ENCODE results near the gene LRFN4. TPM values are rescaled to one million over a fixed set of nuclear protein-coding genes. Genes with fewer than 3 reads are reported as not detected.

The LRFN4 gene
- total RNA-seq, 1 experiment from 2014 or later: 8.7 TPM

GRCh38 chr11:66891851-66892660, 35.2 kb downstream of the LRFN4 start:
- H4K20me1 ChIP-seq (ENCODE audit: insufficient read depth, low read depth, low read length): no peaks in the 10 kb centered on the region
- H3K9me2 ChIP-seq (replicated peaks; ENCODE audit: insufficient read depth, low read length): no peaks in the 10 kb centered on the region
- no peaks in the 10 kb centered on the region for H3K79me2 ChIP-seq (ENCODE audit: low read length)
- no peak overlapping the region for H3K4me2 ChIP-seq (ENCODE audit: low read depth, low read length, poor library complexity, severe bottlenecking)
- DNase-seq: peak; percentile 49
- H3K36me3 ChIP-seq (ENCODE audit: insufficient read depth, low read length): no peaks in the 10 kb centered on the region
- H3K9me3 ChIP-seq (ENCODE audit: low read length): no peaks in the 10 kb centered on the region
- no peaks in the 10 kb centered on the region for H3K4me1 ChIP-seq (ENCODE audit: low read length)
- no peak overlapping the region for H3K27ac ChIP-seq (ENCODE audit: low read length)
- H3K27me3 ChIP-seq (ENCODE audit: low read length): no peaks in the 10 kb centered on the region
- no peak overlapping the region for H2AFZ ChIP-seq (ENCODE audit: low read length)
- no peak overlapping the region for H3K4me3 ChIP-seq (ENCODE audit: low read length)
- H3K9ac ChIP-seq (ENCODE audit: low read length): no peak overlapping the region

- no peaks in the 10 kb centered on the region for H3K27me3 ChIP-seq (ENCODE audit: low read length)
- H3K36me3 ChIP-seq (ENCODE audit: insufficient read depth, low read length): no peaks in the 10 kb centered on the region
- no peaks in the 10 kb centered on the region for H3K79me2 ChIP-seq (ENCODE audit: low read length)
- no peak overlapping the region for H3K4me2 ChIP-seq (ENCODE audit: low read depth, low read length, poor library complexity, severe bottlenecking)
- no peak overlapping the region for H2AFZ ChIP-seq (ENCODE audit: low read length)
- H3K4me3 ChIP-seq (ENCODE audit: low read length): no peak overlapping the region
- H3K9me3 ChIP-seq (ENCODE audit: low read length): no peaks in the 10 kb centered on the region
- DNase-seq: no peak
- H3K4me1 ChIP-seq (ENCODE audit: low read length): no peaks in the 10 kb centered on the region
- H3K9ac ChIP-seq (ENCODE audit: low read length): no peak overlapping the region
- H4K20me1 ChIP-seq (ENCODE audit: insufficient read depth, low read depth, low read length): no peaks in the 10 kb centered on the region
- H3K27ac ChIP-seq (ENCODE audit: low read length): no peak overlapping the region
- no peaks in the 10 kb centered on the region for H3K9me2 ChIP-seq (replicated peaks; ENCODE audit: insufficient read depth, low read length)
Measured at GRCh38 chr11:66892911-66893310, 36.0 kb downstream of the LRFN4 start.

DNA sequence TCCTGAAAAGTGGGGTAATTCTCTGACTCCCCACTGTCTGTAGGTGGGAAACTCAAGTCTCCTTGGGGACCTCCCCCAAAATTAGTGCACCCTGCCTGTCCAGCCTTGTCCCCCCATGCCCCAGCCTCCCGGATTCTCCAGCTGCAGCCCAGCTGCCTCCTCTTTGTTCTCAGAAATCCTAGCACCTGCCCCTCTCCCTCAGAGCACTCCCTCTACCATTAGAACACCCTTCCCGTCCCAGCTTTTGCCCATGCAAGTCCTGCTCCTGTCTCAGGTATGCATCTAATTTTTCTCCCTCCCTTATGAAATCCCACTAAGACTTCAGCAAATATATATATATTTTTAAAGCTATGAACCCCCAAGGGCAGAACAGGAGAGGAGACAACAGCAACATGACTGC, 37.3 kb downstream of the LRFN4 start:
- Histone ChIP-seq H2AFZ (ENCODE audit: low read length) (no peak overlapping the region), H3K27ac (ENCODE audit: low read length) (no peak overlapping the region), H3K27me3 (ENCODE audit: low read length) (no peaks in the 10 kb centered on the region), H3K4me3 (ENCODE audit: low read length) (no peak overlapping the region), H4K20me1 (ENCODE audit: insufficient read depth, low read depth, low read length) (no peaks in the 10 kb centered on the region), H3K79me2 (ENCODE audit: low read length) (no peaks in the 10 kb centered on the region), H3K4me1 (ENCODE audit: low read length) (no peaks in the 10 kb centered on the region), H3K36me3 (ENCODE audit: insufficient read depth, low read length) (no peaks in the 10 kb centered on the region), H3K9me2 (replicated peaks; ENCODE audit: insufficient read depth, low read length) (no peaks in the 10 kb centered on the region), H3K9me3 (ENCODE audit: low read length) (no peaks in the 10 kb centered on the region), H3K4me2 (ENCODE audit: low read depth, low read length, poor library complexity, severe bottlenecking) (no peak overlapping the region), H3K9ac (ENCODE audit: low read length) (no peak overlapping the region)
- DNase-seq: no peak

DNA sequence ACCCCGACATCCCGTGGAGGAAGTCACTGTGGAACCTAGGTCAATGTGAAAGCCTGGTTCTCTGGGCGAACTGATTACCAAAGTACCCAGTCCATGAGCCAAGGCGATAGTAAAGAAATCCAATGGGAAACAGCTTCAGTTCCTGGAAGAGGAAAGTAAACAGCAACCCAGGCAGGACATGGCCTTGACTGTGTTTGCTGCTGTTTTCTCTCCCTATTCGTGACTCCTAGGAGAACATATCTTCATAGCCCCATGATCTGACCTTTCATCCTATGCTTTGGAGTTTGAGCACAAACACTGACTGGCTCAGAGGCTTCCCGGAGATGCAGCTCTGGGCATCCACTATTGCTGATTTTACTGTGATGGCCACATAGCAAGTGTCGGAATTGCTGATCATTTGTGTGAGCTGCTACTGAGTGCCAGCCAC, 45.1 kb downstream of the LRFN4 start:
- Histone ChIP-seq H3K4me3 (ENCODE audit: low read length) (no peak overlapping the region), H3K9me3 (ENCODE audit: low read length) (no peaks in the 10 kb centered on the region), H2AFZ (ENCODE audit: low read length) (no peak overlapping the region), H3K9ac (ENCODE audit: low read length) (no peak overlapping the region), H3K27me3 (ENCODE audit: low read length) (no peaks in the 10 kb centered on the region; the same call in 1 of the 2 replicates), H3K9me2 (replicated peaks; ENCODE audit: insufficient read depth, low read length) (no peaks in the 10 kb centered on the region), H3K79me2 (ENCODE audit: low read length) (no peaks in the 10 kb centered on the region), H3K27ac (ENCODE audit: low read length) (no peak overlapping the region), H4K20me1 (ENCODE audit: insufficient read depth, low read depth, low read length) (no peaks in the 10 kb centered on the region), H3K4me1 (ENCODE audit: low read length) (no peaks in the 10 kb centered on the region), H3K4me2 (ENCODE audit: low read depth, low read length, poor library complexity, severe bottlenecking) (no peak overlapping the region), H3K36me3 (ENCODE audit: insufficient read depth, low read length) (no peaks in the 10 kb centered on the region)
- DNase-seq: no peak

GRCh38 chr11:66902486-66903177, 45.8 kb downstream of the LRFN4 start:
- Histone ChIP-seq H3K36me3 (ENCODE audit: insufficient read depth, low read length) (no peaks in the 10 kb centered on the region), H3K9ac (ENCODE audit: low read length) (no peak overlapping the region), H3K27me3 (ENCODE audit: low read length) (no peaks in the 10 kb centered on the region; the same call in 1 of the 2 replicates), H3K27ac (ENCODE audit: low read length) (no peak overlapping the region), H3K4me2 (ENCODE audit: low read depth, low read length, poor library complexity, severe bottlenecking) (no peak overlapping the region), H3K9me2 (replicated peaks; ENCODE audit: insufficient read depth, low read length) (no peaks in the 10 kb centered on the region), H3K4me3 (ENCODE audit: low read length) (no peak overlapping the region), H3K4me1 (ENCODE audit: low read length) (no peaks in the 10 kb centered on the region), H3K79me2 (ENCODE audit: low read length) (no peaks in the 10 kb centered on the region), H4K20me1 (ENCODE audit: insufficient read depth, low read depth, low read length) (no peaks in the 10 kb centered on the region), H3K9me3 (ENCODE audit: low read length) (no peaks in the 10 kb centered on the region), H2AFZ (ENCODE audit: low read length) (no peak overlapping the region)
- no peak for DNase-seq

- Histone ChIP-seq H3K9me2 (replicated peaks; ENCODE audit: insufficient read depth, low read length) (no peaks in the 10 kb centered on the region), H2AFZ (ENCODE audit: low read length) (no peak overlapping the region), H4K20me1 (ENCODE audit: insufficient read depth, low read depth, low read length) (no peaks in the 10 kb centered on the region), H3K9me3 (ENCODE audit: low read length) (no peaks in the 10 kb centered on the region), H3K4me1 (ENCODE audit: low read length) (no peaks in the 10 kb centered on the region), H3K27ac (ENCODE audit: low read length) (no peak overlapping the region), H3K36me3 (ENCODE audit: insufficient read depth, low read length) (no peaks in the 10 kb centered on the region), H3K27me3 (ENCODE audit: low read length) (no peaks in the 10 kb centered on the region; the same call in 1 of the 2 replicates), H3K4me3 (ENCODE audit: low read length) (no peak overlapping the region), H3K4me2 (ENCODE audit: low read depth, low read length, poor library complexity, severe bottlenecking) (no peak overlapping the region), H3K9ac (ENCODE audit: low read length) (no peak overlapping the region), H3K79me2 (ENCODE audit: low read length) (no peaks in the 10 kb centered on the region)
- DNase-seq: no peak
Measured at GRCh38 chr11:66904055-66904454, 47.2 kb downstream of the LRFN4 start.

DNA sequence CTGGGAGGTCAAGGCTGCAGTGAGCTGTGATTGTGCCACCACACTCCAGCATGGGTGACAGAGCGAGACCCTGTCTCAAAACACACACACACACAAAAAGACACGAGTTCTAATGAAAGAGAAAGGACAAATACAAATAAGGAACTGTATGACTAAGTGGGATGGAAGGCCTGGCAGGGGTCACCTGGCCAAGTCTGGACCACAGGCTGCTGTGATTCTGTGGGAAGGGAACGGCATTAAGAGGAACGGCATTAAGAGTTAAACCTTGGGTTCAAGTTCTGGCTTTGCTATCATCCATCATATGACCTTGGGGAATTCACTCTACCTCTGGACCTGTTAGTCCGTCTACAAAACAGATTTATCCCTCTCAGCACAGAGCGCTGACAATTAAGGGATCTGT, 47.7 kb downstream of the LRFN4 start:
- Histone ChIP-seq H3K79me2 (ENCODE audit: low read length) (no peaks in the 10 kb centered on the region), H3K4me2 (ENCODE audit: low read depth, low read length, poor library complexity, severe bottlenecking) (no peak overlapping the region), H4K20me1 (ENCODE audit: insufficient read depth, low read depth, low read length) (no peaks in the 10 kb centered on the region), H3K4me1 (ENCODE audit: low read length) (no peaks in the 10 kb centered on the region), H3K9me3 (ENCODE audit: low read length) (no peaks in the 10 kb centered on the region), H3K9ac (ENCODE audit: low read length) (no peak overlapping the region), H3K27ac (ENCODE audit: low read length) (no peak overlapping the region), H3K9me2 (replicated peaks; ENCODE audit: insufficient read depth, low read length) (no peaks in the 10 kb centered on the region), H2AFZ (ENCODE audit: low read length) (no peak overlapping the region), H3K27me3 (ENCODE audit: low read length) (no peaks in the 10 kb centered on the region; the same call in 1 of the 2 replicates), H3K36me3 (ENCODE audit: insufficient read depth, low read length) (no peaks in the 10 kb centered on the region), H3K4me3 (ENCODE audit: low read length) (no peak overlapping the region)
- DNase-seq: no peak

DNA sequence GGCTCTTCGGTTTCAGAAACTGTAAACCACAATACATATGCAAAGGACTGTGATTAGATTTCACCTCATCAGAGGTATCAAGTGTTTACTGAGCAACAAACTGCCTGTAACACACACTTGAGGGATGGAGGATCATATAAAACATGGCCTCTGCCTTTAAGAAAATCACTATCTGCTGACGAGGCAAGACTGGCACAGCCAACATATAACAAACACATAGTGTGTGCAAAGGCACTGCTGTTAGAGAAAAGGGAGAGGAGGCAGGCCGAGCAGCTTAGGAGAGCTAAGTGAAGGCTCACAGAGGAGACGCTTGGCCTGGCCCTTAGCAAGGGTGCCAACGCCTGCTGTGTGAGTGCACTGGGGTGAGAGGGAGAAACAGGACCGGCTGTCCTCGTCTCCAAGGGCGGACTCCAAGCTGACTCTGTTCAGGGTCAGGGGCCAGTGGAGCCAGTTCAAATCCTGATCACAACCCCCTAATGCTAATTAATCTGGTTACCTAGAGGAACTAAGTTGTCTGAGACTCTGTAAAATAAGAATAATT, 48.2 kb downstream of the LRFN4 start:
- no peaks in the 10 kb centered on the region for H3K79me2 ChIP-seq (ENCODE audit: low read length)
- no peak overlapping the region for H3K27ac ChIP-seq (ENCODE audit: low read length)
- H3K27me3 ChIP-seq (ENCODE audit: low read length): no peaks in the 10 kb centered on the region; the same call in 1 of the 2 replicates
- no peaks in the 10 kb centered on the region for H3K36me3 ChIP-seq (ENCODE audit: insufficient read depth, low read length)
- no peaks in the 10 kb centered on the region for H3K9me3 ChIP-seq (ENCODE audit: low read length)
- H3K4me1 ChIP-seq (ENCODE audit: low read length): no peaks in the 10 kb centered on the region
- no peaks in the 10 kb centered on the region for H4K20me1 ChIP-seq (ENCODE audit: insufficient read depth, low read depth, low read length)
- H3K4me3 ChIP-seq (ENCODE audit: low read length): no peak overlapping the region
- H3K9me2 ChIP-seq (replicated peaks; ENCODE audit: insufficient read depth, low read length): no peaks in the 10 kb centered on the region
- H3K4me2 ChIP-seq (ENCODE audit: low read depth, low read length, poor library complexity, severe bottlenecking): no peak overlapping the region
- no peak overlapping the region for H2AFZ ChIP-seq (ENCODE audit: low read length)
- no peak for DNase-seq
- no peak overlapping the region for H3K9ac ChIP-seq (ENCODE audit: low read length)

Data from Karpas-422 (cell line).